NCI-H82 treated with DMSO at 0.1 percent for 48 hours (cell line): ENCODE data around the gene SLC9A3.
"Not testable (repeated sequence)": the region's sequence is repeated elsewhere in the genome, so short reads cannot be mapped to it uniquely, and the experiment has no call there.

Experiments
- DNase-seq: peaks from one replicate; lab custom pipeline; 2025; ENCODE audit not compliant: unreplicated experiment; lab: John Stamatoyannopoulos, UW

Gene SLC9A3

DNA sequence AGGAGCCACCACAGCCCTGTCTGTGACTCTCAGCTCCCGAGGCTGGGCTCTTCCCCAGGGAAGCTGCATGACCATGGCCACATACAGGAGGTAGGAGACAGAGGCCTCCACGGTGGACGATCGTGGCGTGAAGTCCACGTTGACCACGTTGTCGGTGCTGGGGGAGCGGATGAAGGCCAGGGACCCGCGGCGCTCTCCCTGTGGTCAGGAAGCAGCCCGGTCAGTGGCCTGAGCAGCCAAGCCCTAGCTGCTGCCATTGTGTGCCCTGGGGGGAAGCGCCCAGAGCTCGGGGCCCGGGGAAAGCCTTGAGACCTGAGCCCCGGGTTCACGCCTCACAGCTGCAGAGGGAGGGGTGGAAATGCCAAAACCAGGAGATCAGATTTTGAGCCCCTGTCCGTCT lies 47.0 kb downstream of the SLC9A3 start:
- DNase-seq = no peak

DNA sequence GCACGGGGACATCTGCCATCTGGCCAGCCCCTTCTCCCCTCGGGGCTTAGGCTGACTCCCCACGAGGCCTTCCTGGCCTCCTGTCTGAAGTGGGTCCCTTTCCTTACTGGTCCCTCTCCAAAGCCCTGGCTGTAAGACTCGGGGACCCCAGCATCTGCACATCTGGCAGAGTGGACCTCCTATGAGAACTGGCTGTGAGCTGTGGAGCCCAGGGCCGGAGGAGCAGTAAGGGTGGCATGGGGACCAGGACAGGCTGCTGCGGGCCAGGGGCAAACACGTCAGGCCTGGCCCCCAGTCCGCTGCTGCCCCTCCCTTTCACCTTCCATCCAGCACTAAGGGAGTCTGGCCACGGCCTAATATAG lies 47.5 kb downstream of the SLC9A3 start:
- no peak for DNase-seq

DNA sequence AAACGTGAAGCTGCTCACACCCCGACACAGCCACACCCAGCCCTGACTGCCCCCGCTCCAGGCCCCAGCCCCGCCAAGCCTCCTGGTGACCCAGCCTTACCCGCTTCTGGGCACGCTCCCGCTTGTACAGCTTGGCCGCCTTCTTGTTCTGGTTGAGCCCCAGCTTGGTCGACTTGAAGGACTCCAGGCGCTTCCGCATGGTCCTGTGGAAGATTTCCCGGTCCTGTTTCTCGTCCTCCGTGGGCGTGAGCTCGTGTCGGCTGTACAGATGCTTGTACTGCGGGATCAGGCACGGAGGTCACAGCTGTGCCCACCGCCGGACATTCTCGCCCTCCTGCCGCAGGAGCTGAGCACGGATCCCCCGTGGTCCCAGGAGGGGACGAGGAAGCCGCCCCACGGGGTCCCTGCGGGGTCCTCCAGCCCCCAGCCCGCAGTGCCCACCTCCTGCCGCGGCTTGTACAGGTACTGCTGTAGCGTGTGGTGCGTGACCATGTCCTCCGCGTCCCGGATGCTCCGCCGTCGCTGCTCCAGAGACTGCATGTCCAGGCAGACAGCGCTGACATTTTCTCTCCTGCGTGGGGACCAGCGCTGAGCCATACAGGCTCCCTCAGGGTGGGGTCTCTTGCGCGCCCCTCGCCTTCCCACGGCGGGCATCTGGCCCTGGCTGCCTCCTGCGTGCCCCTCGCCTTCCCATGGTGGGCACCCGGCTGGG lies 48.0 kb downstream of the SLC9A3 start:
- no peak for DNase-seq

GRCh38 chr5:475704-476101 lies 48.5 kb downstream of the SLC9A3 start:
- no peak for DNase-seq

GRCh38 chr5:474840-475661 lies 49.2 kb downstream of the SLC9A3 start:
- no peak for DNase-seq

- DNase-seq = not testable (repeated sequence)
Observed at GRCh38 chr5:474232-474839, 49.9 kb downstream of the SLC9A3 start.

DNA sequence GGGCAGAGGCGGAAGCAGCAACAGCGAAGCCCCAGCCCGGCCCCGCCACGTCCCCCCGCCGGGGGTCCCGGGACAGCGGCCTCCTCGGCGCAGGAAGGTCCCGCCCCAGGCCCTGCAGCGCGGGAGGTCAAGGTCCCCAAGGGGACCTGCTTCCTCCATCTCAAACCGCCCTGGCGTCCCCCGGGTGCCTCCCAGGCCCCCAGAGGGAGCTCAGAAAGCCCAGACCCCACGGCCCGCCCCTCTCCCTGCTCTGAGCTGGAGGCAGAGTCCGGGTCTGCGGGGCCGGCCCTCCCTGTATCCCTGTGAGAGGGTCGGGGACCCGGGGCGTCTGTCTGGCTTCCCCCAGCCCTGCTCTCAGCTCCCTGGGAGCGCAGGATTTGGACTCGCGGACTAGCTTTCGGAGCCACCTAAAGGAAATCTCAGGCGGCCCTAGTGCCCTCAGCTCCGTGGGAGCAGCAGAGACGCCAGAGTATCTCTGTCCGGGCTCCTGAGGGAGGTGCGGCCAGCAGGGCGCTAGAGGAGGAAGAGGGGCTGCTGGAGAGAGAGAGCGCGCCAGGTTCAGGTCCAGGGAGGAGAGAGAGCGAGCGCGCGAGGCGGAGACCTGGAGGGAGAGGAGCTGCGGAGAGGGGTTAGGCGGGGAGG lies 50.6 kb downstream of the SLC9A3 start:
- no peak for DNase-seq

DNA sequence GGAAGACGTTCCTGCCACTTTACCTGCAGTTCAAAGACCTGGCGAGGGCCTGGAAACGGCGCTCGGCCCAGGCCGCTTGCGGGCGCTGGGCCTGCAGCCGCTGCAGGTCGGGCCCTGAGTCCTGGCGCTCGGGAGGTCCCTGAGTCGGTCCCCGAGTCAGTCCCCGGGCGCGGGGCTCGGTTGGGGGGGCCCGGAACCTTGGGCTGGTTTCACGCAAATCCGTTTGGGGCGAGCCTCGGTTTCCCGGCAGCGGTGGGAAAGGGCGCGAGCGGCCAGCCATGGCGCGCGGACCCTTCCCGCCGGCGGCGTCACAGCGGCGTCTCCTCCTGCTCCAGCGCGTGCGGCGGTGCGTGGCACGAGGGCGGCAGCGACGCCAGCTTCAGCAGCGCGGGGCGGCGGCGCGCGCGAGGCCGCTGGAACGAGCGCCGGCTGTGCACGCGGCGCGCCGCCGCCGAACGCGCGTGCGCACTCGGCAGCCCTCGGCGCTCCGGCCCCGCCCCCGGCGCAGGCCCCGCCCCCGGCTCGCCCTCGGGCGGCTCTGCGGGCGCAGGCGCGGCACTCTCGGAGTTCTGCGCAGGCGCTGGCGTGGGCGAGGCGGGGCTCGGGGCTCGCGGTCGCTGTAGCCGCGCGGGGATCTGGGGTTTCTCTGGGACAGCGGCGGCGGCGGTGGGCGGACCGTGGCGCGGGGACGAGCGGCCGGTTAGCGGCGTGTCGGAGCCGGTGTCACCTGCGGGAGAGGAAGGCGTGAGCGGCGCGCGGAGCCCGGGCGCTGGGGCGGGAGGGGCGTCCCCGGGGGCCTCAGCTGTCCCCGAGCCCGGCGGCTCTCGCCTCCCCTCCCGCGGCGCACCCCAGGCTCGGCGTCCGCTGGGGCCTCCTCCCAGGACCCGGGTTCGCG lies 51.3 kb downstream of the SLC9A3 start:
- peak; percentile 23 for DNase-seq

DNA sequence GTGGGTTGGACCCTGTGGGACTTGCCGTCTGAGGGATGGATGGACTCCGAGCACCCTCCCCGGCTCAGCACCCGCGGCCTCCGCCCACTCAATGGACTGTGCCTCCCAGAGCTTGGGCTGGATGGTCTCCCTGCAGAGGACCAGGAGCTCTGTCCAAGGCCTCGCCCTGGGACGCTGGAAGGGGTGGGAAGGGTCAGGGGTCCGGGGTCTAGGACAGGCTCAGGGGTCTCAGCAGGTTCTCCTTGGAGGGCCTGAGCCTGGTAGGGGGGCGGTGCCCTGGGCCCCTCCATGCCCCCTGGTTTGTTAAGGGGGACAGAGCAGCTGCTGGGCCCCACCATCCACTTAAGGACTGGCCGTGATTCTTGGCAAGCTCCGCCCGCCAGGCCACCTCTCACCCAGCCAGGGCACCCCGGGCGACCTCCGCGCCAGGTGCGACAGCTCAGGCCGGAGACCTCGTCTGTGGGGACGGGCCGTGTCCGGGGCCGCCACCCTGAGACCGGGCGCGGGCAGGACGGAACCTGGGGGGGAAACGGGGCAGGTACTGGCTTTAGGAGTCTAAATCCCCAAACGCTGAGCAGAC lies 52.1 kb downstream of the SLC9A3 start:
- no peak for DNase-seq

DNA sequence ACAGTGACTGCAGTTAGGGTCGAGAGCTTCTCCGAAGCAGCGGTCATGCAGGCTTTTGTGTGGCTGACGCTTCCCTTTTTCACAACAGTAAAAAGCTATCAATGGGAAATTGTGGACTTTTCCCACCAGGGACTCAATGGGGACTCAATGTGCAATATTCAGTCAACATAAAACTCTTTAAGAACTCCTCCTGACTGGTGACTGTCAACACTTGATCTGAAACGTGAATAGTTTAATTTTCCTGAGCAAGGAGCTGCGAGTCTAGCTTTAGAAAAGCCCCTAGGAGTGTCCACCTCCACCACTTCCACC lies 52.5 kb downstream of the SLC9A3 start:
- no peak for DNase-seq

DNA sequence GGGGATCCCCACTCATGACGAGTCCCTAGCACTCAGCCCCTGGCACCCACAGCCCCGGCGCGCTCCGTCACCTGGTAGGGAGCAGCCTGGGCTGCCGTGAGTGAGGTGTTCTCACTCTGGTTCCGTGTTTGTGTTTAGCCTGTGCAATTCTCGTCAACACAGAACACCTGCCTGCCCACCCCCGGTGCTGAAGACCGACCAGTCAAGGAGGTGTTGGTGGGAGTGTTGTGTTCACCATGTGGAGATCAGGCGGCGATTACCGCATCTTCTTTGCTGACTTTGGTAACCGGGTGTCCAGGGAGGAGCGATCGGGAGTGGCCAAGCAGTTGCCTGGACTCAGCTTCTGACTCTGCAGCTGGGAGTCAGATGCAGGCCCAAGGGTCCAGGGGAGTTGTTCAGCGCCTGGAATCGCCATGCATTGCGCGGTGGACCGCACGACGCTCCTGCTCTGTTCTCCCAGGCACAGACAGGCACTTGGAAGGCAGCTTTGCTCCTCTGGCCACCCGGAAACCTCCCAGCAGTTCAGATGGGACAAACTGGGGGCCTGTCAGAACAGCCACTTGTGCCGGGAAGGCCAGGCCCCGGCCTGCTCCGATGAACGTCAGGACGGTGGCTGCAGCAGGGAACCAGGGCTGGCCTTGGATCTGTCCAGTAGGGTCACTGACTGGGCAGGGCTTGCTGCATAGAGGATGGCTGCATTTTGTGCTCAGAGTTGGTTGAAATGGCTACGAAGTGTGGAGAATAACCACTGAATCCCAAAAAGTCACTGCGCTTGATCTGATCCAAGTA lies 53.1 kb downstream of the SLC9A3 start:
- DNase-seq = no peak

GRCh38 chr5:469752-470483 lies 54.3 kb downstream of the SLC9A3 start:
- no peak for DNase-seq

DNA sequence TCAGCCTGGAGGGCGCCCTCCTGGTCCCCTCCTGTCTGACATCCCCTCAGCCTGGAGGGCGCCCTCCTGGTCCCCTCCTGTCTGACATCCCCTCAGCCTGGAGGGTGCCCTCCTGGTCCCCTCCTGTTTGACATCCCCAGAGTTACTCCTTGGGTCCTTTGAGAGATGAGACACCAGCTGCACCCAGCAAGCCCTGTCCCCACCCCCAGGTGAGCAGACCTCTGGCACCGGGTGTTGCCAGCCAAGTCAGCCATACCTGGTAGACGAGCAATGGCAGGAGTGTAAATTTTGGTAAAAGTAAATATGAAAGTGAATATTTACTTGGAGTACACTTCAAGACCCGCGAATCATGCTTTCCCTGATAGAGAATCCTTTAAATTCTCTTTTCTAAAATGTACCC lies 55.8 kb downstream of the SLC9A3 start:
- DNase-seq = no peak

DNA sequence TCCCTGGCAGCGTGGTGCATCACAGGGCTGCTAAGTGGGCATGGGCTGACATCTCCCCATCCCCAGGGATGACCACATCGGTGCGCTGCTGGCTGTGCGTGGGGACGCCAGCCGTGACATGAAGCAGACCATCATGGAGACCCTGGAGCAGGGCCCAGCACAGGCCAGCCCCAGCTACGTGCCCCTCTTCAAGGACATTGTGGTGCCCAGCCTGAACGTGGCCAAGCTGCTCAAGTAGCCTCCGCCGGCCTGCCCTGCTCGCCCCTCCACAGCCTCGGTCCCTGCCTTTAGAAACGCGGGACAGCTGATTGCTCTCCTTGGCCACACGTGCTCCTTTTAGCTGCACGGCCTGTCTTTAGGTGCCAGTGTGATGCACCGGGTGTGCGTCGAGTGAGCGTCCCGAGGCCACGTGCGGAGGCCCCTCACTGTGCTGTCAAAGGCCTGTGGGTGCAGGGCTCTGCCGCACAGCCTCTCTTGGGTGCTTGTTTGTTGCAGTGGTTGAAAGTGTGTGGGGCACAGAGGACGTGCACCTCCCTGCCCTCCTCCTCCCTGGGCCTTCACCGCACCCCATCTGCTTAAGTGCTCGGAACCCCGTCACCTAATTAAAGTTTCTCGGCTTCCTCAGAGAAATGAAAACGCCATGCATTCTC lies 57.5 kb downstream of the SLC9A3 start:
- no peak for DNase-seq

DNA sequence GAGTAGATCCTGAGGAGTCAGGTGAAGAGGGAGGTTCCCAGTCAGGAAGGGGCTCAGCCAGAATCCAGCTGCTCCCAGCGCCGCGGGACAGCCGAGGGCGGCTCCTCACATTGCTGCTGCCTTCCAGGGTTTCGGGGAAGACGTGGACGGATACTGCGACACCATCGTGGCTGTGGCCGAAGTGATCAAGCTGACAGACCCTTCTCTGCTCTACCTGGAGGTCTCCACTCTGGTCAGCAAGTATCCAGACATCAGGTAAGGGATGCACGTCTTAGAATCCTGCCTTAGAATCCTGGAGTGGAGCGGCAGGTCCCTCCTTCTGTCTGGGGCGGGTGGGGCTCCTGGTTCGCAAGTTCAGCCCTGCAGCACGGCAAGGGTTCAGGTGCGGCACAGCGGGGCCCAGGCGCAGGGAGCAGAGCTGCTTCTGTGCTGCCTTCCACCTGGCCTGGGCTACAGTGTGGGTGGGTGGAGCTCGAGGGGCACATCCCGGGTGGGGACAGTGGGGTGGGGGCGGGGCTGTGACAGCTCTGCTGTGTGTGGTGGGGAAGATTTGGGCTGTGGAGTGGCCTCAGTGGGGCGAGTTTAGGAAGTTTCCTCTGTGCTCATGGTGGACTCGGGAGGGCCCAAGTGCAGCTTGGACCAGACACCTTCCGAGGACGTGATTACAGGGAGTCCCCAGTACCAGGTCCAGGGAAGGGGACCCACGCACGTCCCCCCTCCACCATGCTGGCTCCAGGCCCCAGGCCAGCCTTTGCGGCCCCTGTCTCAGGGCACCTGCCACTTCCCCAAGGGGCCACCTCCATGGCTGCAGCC lies 58.5 kb downstream of the SLC9A3 start:
- no peak for DNase-seq

DNA sequence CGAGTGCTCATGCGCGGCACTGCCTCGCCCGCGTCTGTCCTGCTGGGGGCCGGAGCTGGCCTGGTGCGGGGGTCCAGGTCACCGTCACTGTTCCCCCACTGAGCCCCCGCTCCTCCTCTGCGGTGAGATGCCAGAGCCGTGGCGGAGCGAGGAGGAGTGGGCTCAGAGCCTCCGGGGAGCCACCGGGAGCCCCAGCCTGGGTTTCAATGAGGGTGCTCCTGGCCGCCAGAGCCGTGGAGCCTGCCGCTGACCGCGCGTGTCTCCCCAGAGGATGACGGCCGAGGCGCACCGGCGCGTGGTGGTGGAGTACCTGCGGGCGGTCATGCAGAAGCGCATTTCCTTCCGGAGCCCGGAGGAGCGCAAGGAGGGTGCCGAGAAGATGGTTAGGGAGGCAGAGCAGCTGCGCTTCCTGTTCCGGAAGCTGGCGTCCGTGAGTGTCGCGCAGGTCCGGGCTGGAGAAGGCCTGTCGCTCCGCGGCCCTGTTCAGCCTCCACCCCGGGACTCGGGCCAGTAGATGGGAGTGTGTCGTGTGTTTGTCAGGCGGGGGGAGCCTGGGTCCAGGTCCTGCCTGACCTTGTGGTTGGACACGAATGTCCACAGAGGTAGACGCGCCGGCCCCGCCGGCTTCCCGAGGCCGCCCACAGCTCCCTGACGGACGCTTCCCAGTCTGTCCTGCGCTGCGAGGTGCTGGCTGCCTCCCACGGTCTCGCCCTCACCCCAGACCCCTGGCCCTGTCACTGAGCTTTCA lies 59.2 kb downstream of the SLC9A3 start:
- DNase-seq = no peak

DNA sequence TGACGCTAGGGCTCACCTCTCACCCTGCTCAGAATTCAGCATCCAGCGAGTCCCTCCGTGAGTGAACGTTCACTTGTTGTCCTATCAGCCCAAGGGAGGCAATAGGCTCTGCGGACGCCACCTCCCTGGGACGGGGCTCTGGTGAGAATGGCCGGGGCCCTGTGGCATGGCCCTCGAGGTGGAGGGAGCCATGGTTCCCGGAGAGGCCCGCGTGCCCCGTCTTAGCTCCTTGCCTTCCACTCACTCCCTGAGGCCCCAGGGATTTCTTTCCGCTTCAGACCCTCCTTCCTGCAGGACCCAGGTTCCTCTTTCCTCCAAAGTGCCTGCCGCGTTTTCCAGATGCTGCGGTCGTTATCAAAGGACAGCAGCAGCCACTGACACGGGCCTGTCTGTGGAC lies 59.8 kb downstream of the SLC9A3 start:
- no peak for DNase-seq
